ENCODE data around the gene USP5.
"Not testable (repeated sequence)": the region's sequence is repeated elsewhere in the genome, so short reads cannot be mapped to it uniquely, and the experiment has no call there.

GRCh38 chr12:6892683-6893082 is 40.7 kb downstream of the USP5 start:
- TF ChIP-seq ESRRA (IDR thresholded peaks at IDR 0.05; ENCODE audit: borderline replicate concordance, low read length); CTCF (IDR thresholded peaks at IDR 0.05); ELK1 (IDR thresholded peaks at IDR 0.05; ENCODE audit: low read depth, low read length): not testable (repeated sequence)

Measured in A549 (cell line).